GM18520 (cell line): Measurements from ENCODE around the gene TNF.
"Not testable (repeated sequence)": the region's sequence is repeated elsewhere in the genome, so short reads cannot be mapped to it uniquely, and the experiment has no call there.

Experiments used
- ATAC-seq: cut with Tn5 transposase; IDR thresholded peaks from one replicate; pipeline ENCODE4 v1.9.1; 2021; ENCODE audit not compliant: unreplicated experiment

TNF gene

DNA sequence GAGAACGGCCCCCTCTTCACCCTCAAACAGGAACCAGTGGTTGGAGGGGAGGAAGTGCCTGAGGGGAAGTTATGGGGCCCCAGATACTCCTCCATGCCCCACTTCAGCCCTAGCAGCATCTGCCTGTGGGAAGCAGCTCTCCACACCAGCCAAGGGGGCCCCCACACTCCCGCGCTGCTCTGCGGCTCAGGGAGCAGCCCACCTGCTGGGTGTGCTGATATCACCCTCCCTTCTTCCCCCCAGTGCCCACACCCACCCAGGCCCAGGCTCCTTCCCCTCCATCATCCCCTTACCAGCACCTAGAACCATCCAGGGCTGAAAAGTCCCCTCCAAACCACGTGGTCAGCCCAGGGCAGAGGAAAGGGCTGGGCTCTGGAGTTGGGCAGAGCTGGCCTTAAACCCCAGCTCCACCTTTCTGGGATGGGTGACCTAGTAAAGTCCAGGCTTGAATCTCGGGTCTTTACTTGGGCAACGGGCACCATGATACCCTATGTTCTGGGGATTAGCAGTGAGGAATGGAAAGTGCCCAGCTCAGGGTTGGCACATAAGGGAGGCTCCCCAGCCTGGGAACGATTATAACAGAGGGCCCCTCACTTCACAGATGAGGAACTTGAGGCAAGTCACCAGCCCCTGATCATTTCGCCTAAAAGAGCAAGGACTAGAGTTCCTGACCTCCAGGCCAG lies 11.4 kb downstream of the TNF start:
- no peak for ATAC-seq

GRCh38 chr6:31587791-31588777 lies 12.7 kb downstream of the TNF start:
- no peak for ATAC-seq

DNA sequence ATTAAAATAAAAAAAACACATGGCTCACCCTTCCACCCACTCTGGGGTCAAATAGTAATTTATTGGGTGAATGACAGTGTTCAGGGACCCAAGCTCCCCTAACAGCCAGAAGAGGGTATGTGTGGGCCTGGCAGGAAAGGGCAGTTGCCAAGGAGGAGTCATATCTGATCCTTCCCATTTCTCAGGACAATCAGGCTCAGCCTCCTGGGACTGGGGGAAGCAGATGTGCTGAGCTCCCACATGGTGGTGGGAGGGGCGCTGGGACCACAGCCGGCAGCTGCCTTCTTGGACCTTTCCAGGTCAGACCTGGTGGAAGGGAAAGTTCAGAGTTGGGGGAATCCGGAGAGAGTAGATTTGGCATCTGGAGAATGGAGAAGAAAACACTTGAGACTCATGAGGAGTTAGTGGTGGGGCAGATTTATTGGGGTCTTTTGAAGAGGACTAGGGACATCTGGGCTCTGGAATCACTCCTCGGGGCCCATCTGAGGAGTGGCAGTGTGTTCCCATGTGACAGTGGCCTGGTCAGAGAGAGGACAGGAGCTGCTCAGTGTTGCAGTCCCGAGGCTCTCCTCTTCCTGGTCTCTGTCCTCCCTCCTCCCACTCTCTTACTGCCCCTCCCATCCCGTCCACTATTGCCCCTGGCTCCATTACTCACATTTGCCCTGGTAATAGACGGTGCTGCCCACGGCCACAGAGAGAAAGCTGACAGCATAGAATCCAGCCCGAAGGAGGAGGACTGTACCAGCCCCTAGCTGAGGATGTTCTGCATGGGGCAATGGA lies 13.7 kb downstream of the TNF start:
- ATAC-seq, result no peak

GRCh38 chr6:31590691-31591090 lies 15.3 kb downstream of the TNF start:
- ATAC-seq, result not testable (repeated sequence)

DNA sequence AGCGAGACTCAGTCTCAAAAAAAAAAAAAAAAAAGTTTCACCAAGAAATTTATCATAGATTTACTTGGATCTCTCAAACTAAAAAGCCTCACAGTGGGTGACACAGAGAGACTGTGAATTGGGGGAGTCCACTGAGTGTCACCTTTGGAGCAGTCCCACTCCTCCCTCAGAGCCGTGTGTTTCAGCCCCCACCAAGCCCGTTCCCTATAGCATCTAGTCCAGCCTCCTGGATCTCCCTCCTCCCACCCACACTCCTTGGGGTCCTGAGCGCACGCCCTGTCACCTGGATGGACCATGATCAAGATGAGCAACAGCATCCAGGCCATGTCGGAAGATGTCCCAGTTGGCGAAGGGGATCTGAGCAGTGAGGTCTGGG lies 17.0 kb downstream of the TNF start:
- ATAC-seq, result no peak

DNA sequence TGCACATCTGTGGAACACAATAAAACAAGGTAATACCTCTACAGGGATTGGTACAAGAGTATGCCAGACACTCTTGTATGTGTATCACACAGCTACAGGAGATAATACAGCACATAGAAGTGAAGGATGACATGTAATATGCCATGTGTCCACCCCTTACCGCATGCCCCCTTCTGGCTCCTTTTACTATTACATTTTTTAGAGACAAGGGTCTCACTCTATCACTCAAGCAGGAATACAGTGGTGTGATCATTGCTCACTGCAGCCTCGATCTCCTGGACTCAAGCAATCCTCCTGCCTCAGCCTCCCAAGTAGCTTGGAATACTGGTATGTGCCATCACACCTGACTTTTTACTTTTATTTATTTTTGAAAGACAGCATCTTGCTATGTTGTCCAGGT lies 21.6 kb downstream of the TNF start:
- no peak for ATAC-seq

GRCh38 chr6:31607317-31607716 lies 32.0 kb downstream of the TNF start:
- no peak for ATAC-seq

DNA sequence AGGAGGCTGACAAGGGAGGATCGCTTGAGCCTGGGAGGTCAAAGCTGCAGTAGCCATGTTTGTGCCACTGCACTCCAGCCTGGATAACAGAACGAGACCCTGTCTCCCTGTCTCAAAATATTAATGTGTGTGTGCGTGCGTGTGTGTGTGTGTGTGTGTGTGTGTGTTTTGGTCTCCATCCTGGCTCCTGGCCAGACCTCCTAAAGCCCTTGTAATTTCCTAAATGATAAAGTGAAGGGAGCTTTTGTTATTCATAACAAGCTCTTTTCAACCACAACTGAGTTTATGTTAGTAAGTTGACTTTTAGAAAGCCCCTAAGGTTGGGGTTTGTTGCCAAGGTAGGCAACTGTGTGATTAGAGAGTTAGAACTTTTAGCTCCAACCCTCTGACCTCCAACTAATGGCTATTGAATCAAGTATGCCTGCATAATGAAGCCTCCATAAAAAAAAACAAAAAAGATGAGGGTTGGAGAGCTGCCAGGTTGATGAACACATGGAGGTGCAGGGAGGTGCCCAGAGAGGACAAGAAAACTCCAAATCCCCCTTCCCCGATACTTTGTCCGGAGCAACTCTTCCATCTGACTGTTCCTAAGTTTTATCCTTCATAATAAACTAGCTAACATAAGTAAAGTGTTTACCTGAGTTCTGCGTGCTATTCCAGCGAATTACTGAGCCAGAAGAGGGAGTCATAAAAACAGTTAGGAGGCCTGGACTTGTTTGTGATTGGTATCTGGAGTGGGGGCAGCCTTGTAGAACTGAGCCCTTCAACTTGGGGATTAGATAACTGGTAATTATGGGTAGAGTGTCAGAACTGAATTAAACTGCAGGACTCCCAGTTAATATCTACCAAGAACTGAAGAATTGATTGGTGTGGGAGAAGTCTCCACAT lies 34.4 kb downstream of the TNF start:
- no peak for ATAC-seq

GRCh38 chr6:31610968-31611367 lies 35.6 kb downstream of the TNF start:
- no peak for ATAC-seq

DNA sequence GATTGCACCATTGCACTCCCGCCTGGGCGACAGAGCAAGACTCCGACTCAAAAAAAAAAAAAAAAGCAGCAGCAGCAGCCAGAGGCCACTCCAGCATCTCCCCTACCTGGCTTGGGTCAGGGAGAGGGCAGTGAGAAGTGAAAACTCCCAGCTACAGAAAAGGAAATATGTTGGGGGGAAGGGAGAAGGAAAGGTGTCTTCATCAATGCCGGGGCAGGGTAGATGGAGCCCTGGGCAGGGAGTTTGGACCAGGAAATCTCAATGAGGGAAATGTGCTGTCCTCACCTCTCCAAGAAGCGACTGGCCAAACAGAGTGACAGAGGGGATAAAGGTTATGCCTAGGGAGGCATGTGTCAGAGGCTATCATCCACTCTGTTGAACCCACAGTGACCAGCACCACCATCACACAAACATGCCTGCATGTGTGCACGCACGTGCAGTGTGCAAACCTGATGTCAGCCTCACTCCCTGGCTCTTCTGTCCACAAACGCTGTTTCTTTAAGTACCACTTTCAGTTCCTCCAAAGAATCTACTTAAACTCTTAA lies 38.8 kb downstream of the TNF start:
- ATAC-seq, result no peak

DNA sequence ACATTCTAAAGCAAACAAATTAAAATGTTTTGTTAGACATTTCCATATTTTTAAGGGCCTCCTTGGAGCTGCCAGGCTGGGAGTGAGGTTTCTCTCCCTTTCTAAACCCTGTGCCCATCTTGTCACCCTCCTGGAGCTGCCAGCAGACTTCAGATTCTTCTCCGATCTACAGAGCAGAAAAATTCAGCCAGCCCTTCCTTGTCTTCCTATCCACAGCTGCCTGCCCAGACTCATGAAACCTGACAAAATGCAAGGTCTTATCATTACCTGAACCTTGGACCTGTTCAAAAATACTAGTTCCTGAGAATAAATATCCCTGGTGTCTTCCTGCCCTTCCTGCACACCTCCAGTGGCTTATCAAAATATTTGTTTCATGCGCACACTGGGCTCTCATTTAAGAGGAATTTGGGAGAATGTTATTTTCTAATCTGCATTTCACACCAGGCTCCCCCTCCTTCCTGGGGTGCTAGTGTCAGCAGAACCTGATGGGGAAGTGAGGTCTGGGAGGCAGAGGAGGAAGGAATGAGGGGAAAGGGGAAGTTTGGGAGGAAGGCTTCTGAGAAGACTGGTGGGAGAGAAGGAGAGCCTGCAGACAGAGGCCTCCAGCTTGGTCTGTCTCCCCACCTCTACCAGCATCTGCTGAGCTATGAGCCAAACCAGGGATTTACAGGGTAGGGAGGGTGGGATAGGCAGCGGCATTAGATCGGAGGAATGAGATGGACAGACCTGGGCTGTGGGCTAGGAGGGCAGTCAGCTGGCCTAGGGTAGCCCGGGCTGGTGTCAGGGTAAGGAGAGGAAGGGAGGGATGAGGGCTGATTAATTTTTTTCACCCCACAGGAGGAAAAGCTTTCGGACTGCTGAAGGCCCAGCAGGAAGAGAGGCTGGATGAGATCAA lies 39.6 kb downstream of the TNF start, which contains the start of gene AIF1:
Gene AIF1, plus strand, starts transcription at position 551 of the 895 bp plus-strand sequence. Its CDS starts 96 bp downstream, at position 647.
- no peak for ATAC-seq

GRCh38 chr6:31615748-31616147 lies 40.4 kb downstream of the TNF start:
- no peak for ATAC-seq

- no peak for ATAC-seq
Measured at GRCh38 chr6:31617010-31617409, 41.6 kb downstream of the TNF start.

- ATAC-seq, result peak; percentile 75
Measured at GRCh38 chr6:31619805-31620585, 44.6 kb downstream of the TNF start.

- peak; percentile 44 for ATAC-seq
Measured at GRCh38 chr6:31620586-31621319, 45.4 kb downstream of the TNF start, which contains the start of gene PRRC2A. TSS of gene PRRC2A (plus strand) at chr6:31620715. CDS start at chr6:31622790, 2,075 bp downstream.

GRCh38 chr6:31621320-31621939 lies 46.1 kb downstream of the TNF start:
- no peak for ATAC-seq

DNA sequence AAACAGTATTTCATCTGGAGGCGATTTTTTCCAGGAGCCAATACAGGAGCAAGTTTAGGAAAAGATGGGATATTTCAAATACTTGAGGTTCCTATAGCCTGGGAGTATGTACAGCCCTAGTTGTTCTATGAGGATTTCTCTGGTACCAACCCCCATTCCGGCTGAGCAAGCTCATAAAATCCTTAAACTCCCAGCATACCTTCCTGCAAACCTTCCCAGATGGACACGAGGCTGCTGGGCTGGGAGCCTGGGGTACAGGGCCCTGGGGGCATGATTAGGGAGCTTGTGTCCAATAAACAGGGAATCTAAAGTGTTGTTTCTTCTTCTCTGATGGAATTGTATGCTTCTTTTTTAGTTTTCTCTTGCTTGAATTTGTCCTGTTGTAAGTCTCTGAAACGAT lies 46.6 kb downstream of the TNF start:
- no peak for ATAC-seq
